ENCODE results near the gene TFCP2.
"Not testable (repeated sequence)": the region's sequence is repeated elsewhere in the genome, so short reads cannot be mapped to it uniquely, and the experiment has no call there.

The TFCP2 gene, protein sequence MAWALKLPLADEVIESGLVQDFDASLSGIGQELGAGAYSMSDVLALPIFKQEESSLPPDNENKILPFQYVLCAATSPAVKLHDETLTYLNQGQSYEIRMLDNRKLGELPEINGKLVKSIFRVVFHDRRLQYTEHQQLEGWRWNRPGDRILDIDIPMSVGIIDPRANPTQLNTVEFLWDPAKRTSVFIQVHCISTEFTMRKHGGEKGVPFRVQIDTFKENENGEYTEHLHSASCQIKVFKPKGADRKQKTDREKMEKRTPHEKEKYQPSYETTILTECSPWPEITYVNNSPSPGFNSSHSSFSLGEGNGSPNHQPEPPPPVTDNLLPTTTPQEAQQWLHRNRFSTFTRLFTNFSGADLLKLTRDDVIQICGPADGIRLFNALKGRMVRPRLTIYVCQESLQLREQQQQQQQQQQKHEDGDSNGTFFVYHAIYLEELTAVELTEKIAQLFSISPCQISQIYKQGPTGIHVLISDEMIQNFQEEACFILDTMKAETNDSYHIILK

DNA sequence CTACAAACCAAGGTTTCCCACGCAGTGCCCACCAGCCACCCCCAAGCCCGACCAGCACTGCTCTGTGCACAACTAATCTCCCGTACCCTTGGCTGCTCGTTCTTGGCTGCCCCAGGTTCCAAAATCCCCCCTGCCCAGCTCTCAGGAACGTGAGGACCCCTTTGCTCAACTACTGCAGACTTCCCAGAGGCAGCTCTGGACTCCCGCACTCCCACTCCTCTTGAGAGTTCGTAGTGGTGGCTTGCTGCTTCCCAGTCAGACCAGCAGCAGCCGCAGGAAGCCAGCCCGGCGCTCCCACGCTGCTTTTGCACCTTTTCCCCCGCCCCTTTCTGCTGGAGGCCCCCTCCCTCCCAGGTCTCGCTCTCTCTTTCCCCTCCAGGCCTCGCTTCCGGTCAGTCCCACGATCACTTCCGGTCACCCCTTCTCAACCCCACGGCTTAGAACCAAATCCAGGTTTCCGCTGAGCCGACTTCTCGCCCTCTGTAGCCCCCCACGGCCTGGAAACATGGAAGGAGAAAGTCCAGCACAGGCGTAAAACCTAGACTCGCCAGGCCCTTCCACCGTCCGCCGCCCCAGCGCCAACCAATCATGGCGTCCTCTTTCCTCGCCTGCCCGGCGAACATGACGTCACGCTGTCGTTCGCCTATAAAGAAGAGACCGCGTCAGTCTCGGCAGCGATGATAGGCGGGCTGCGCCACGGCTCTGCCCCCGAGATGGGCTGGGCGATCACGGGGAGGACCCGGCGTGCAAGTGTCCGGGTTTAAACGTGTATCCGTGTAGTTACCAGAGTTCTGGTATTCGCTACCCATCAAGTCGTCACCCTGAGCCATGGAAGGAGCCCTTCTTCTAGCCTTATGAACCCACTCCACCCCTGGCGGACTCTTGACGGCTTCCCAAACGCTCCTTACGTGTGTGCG, at the start of gene TFCP2:
Gene TFCP2, minus strand, starts transcription at position 621 of the 917 bp plus-strand sequence. CDS start 713 bp downstream, outside the sequence.
- DNase-seq: peak; percentile 99

DNA sequence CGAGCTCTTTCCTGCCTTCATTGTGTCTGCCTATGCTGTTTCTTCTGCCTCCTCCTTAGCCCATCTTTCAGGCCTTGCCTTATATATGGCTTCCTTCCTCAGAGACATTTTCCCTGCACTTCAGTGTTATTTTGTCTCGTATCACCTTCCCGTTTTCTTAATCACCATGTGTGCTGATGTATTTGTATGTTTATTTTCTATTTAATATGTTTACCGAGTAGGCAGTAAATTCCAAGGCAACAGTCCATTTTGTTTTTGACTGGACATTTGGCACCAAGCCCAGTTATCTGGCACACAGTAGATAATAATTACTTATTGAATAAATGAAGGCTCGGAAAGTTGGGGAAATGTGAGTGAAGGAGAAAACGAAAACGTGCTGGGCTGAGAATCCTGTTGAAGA, 49.5 kb upstream of the TFCP2 start:
- no peak for DNase-seq

DNA sequence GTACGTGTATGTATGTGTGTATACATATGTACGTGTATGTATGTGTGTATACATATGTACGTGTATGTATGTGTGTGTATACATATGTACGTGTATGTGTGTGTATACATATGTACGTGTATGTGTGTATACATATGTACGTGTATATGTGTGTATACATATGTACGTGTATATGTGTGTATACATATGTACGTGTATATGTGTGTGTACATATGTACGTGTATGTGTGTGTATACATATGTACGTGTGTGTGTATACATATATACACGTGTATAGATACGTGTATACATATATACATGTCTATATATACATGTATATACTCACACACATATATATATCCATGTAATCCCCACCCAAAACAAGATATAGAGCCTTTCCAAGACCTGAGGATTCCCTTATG, 46.9 kb upstream of the TFCP2 start:
- DNase-seq: not testable (repeated sequence)

DNA sequence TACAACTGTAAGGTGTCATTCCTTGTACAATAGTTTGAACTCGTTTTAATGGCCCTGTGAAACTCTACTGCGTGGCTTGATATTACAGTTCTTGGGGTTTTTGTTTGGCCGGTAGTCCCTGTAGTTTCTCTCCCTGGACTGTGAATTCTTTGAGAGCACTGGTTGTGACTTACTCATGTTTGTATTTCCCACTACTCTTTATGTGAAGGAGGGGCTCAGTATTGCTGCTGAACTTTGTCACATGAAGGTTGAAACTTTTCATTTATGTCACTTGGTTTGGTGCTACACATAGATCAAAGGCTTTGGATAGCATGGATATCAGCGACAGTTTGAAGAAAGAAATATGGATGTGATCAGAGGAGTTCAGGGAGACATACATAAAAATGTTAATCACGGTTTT, 46.4 kb upstream of the TFCP2 start:
- DNase-seq: no peak

DNA sequence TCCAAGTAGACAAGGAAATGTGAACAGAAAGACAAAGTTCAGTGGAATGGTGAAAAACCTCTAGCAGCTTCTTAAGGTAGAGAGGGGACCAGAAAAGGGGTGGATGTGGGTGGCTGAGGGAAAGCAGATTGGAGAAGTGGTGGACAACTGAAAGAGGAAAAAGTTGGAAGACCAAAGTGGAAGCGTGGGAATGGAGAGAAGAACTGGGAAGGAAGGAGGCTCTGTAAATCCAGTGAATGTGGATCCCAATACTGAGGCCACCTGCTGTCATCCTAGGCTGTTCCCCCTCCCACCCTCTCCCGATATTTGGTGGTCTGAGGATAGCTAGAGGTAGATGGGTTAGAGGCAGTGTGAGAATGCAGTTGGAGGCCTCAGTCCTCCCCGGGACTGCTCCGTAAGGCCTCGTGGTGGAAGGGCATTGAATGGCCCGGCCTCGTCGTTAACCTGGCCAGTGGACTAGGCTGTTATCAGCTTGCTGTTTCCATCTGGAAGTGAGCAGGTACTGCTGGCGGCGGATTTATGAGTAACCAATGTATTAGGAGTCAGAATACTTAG, 45.7 kb upstream of the TFCP2 start:
- DNase-seq: no peak

DNA sequence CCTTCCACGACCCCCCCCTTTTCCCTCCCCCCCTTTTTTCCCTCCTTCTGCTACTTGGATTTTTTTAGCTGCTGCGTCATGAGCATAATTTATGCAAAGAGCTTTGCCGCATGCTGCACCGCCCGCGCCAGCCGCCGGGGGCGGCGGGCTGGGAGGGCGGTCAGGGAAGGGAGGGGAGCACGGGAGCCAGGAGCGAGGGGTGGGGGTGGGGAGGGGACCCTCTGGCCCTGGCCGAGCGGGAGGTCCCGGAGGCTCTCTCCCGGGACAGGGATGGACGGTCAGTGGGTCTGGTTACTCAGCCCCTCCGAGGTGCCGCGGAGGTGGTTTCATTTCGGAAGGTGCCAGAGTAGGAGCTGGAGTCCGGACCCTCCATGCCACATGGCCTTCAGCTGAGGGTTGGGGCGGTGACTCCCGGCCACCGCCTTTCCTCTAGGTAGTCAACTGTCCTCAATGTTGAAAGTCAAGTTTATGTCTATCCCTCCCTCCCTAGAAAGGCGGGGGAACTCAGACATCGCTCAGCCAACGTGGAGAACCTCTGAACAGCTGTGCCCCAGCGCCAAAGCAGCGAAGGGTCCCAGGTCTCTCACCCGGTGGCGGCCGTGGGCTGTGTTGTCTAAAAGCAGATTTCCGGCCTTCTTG, 45.2 kb upstream of the TFCP2 start, which contains the start of gene POU6F1:
Gene POU6F1, minus strand, starts transcription at position 95 of the 639 bp plus-strand sequence. CDS start 11,226 bp downstream, outside the sequence.
- DNase-seq: peak; percentile 76

DNA sequence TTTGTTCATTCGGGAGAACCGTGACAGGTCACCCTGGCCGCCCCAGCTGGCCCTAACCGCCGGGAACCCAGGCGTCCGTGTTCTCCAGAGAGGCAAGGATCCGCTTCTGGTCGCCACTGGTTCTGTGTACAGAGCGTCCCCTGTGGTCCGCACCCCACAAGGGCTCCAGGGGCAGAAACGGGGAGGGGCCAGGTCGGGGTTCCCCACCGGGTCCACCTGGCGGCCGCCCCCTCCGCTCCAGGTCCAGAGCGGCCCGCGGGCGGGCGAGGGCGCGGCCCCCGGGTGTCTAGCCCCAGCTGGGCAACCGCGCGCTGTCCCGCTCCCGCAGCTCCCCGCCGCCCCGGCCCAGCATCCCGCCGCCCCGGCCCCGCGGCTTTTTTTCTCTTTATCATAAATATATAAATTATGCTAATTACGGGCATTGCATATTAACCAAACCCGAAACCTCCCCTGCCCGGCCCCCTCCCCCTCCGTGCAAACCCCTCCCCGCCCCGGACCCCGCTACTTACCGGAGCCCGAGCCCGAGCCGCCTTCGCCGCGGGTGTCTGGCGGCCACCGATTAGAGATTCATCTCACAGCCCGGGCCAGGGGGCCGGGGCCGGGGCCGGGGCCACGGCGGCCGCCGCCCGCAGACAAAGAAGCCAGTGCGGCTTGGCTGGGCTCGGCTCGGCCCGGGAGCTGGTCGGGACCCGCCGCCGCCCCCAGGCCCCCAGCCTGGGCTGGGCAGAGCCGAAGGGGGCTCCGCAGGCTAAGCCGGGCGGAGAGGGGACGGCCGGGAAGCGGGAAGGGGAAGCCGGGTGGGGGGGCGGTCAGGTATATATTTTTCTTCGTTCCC, 44.4 kb upstream of the TFCP2 start:
- DNase-seq: no peak

DNA sequence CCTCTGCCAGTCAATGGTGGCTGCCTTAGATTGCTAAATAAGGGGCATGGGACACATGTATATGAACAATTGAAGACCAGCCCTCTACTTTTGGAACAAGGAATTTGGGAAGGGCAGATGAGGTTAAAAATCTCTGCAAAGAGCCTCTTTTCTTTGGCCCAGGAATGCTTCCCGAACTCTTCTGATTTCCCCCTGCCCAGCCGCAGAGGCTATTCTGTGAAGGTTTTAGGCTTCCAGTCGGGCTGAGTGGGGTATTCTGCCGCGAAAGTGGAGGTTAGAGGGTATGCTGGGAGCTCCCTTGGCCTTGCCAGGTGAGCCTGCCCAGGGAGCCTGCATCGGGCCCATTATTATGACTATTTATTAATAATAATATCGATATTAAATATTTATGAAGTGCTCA, 43.7 kb upstream of the TFCP2 start:
- DNase-seq: no peak

DNA sequence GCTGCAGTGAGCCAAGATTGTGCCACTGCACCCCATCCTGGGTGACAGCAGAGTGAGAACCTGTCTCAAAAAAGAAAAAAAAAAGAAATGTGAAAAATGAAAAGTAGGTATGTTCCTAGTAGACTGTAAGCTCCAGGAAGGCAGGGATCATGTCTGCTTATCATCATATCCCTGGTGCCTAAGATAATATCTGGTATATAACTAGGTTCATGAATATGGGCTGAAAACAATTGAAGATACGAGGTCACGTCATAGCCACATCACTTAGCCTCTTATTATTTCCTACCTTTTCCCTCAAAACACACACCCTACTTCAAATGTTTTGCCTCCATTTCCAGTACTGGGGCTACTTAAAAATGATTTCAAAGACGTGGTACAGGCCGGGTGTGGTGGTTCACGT, 42.0 kb upstream of the TFCP2 start:
- DNase-seq: no peak

DNA sequence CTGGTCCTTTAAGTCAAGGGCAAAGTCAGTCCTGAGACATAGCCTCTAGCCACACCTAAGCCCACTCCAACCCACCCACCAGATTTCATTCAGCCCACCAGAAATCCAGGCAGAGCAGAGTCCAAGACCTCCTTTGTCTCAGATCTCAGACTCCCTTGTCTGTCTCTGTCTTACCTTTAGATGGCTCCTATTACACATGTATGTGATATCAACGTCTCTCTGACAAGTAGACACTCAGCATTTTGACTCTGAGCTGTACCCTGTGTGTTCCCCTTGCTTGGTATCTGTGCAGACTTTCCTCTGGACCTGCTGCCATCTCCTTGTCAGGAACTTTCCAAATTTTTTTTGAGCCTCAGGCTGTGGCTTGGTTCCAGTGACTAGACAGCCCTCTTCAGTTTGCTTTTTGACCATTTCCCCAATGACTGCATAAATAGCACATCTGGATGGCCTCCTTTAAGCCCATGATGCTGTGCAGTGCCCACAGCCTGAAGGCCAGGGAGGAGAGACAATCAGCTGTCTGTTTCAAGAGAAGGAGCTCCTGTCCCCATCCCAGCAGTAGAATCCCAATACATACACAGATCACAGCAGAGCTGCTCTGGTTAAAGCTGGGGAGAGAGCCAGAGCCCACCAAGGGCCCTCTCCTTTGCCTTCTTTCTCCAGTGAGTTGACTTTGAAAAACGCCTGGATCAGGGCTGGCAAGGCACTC, 37.9 kb upstream of the TFCP2 start:
- DNase-seq: no peak

DNA sequence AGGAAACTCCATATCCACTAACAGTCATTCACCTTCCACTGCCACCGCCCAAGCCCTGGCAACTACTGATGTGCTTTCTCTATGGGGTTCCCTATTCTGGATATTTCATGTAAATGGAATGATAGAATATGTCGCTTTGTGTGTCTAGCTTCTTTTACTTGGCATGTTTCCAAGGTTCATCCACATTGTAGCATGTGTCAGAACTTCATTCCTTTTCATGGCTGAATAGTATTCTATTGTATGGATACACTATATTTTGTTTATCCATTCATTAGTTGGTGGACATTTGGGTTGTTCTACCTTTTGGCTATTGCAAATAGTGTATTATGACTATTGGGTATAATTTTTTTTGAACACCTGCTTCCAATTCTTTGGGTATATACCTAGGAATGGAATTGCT, 36.3 kb upstream of the TFCP2 start:
- no peak for DNase-seq

DNA sequence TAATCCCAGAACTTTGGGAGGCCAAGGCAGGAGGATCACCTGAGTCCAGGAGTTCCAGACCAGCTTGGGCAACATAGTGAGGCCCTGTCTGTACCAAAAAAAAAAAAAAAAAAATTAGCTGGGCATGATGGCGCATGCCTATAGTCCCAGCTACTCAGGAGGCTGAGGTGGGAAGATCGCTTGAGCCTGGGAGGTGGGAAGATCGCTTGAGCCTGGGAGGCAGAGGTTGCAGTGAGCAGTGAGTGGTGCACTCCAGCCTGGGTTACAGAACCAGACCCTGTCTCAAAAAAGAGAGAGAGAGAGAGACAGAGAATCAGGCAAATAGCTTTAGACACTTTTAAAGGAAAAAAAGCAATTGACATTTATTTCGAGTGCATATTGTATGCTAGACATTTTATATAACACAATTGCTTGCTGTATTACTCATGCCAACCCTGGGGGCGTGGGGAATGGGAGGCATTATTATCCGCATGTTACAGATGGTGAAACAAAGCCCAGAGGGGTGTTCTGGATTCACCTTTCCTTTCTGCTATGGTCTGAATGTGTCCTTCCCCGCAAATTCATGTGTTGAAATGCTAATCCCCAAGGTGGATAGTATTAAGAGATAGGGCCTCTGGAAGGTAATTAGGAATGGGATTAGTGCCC, 35.2 kb upstream of the TFCP2 start:
- no peak for DNase-seq

DNA sequence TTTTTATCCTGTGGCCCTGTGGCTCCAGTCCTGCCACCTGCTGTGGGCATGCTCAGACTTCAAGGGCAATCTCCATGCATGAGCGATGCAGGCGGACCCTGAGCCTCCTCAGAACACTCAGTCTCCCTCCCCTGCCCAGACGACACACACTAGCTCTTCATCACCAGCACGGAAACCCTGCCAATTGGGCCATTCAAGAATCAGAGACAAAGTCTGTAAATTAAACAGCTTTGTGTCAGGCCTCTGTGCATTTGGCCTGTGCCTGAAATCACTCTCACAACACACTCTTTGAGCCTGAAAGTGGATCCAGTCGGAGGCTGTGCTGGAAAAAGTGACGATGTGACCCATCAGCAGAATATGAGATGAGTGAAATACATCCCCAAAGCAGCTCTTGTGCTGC, 32.4 kb upstream of the TFCP2 start:
- DNase-seq: no peak

DNA sequence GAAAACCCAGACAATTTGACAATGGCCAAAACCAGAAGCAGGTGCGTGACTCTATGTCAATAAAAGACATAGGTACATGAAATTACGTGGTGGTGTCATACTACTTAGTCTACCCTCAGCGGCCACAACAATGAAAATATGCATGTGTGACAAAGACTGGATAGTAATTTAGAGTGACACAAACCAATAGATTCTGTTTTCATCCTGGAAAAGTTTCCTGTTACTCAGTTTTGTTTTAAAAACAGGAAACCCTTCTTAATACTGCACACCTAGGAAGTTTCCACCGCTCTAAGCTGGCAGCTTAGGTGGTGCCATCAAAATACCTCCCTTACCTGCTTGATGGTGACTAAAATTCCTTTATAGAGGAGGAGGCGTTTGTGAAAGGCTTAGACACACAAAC, 29.8 kb upstream of the TFCP2 start:
- no peak for DNase-seq

DNA sequence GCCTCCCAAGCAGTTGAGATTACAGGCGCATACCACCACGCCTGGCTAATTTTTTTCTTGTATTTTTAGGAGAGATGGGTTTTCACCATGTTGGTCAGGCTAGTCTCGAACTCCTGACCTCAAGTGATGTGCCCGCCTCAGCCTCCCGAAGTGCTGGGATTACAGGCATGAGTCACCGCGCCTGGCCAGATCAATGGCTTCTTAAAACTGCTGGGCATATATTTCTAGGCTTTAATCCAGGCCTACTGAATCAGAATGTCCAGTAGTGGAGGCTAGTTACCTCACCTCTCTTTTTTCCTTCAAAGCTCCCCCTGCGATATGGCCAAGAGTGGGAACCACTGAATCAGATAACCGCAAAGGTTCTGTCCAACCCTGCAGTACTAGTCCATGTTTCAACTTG, 27.9 kb upstream of the TFCP2 start:
- no peak for DNase-seq

DNA sequence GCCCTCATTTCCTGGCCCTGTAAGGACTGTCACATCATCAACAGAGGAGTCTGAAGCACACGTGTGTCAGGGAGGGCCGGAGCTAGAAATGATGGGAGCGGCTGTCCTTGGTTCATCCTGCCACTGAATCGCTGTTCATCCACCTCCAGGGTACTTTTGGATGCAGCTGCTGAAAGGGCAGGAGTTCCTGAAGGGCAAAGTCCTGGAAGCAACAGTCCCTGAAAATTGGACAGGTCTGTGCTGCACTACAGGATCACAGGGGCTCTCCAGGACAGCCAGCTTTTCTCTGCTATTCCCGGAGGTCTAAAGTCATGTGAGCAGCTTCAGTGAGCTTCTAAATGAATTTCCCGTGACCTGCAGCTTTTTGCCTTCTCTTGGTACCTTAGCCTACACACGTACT, 27.2 kb upstream of the TFCP2 start:
- no peak for DNase-seq

DNA sequence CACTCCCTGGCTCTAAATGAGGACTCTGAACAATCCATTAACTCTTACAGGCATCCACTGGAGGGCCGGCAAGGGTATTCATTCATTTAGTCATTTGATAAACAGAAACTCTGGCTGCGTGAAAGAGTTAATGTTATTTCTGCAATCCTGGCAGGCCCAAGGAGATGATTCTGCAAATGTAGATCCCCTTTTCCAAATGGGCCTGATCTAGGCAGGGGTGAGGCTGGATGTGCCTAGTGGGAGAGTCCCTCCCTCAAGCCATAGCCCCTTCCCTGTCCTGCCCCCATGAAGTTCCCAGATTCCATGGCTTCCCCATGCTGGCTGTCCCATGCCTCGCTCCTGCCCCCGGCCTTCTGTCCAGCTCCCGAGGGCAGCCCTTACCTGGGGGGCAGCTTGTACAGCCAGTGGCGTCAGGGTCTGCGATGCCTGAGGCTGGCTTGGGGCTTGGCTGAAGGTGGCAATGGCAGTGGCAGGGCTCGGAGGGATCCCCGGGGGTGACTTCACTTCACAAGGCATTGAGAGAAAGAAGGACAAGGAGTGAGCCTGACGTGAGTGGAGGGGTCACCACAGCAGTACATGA, 26.5 kb upstream of the TFCP2 start:
- DNase-seq: no peak

DNA sequence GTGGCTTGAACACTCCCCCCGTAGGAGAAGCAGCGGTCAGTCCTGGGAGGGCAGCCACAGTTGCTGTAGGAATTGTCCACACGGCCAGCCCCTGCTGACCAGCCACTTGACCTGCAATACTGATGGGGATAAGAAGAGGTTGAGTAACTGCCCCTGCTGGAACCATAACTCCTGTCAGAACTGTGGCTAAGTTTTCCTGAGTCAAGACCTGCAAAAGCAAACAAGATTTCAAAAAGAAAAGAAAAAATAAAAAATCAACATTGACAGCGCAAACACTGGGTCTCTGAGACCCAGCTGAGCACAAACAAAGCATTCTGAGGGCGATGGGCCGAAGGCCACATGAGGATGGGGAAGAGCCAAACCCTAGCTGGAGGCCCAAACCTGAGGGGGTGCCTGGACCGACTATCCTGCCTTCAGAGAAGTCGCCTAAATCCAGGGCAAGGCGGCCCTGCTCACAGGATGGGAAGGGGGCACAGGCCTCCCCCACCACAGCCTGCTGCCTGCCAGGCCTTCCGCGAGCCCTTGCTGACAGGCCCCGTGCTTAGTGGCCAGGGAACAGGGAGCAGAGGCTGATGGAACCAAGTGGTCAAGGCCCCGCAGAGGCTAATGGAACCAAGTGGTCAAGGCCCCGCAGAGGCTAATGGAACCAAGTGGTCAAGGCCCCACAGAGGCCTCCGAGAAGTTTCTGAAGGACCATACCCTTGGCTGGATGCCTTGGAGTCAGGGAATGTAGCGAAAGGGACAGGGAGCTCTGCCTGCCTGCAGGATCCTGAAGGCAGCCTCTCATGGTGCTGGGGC, 25.8 kb upstream of the TFCP2 start:
- DNase-seq: no peak

Data from NCI-H226 (cell line).